OCI-LY1 (cell line): Measurements from ENCODE around the gene MDM4.

ENCODE experiments used
- EZH2 ChIP-seq: fragments of 200-600 bp; sonication (generic), shearing (Covaris generic); IDR thresholded peaks from 2 replicates; pipeline ENCODE4 v1.8.0; 2017; ENCODE audit warnings: borderline replicate concordance, mixed run types, mild to moderate bottlenecking, antibody characterized with exemption, low read length, moderate library complexity, mixed read lengths
- TF ChIP-seq, protein P1 (sequence below): fragments of 200-600 bp; sonication (generic), shearing (Covaris generic); IDR thresholded peaks from 2 replicates; pipeline ENCODE4 v1.5.1; 2017; ENCODE audit warnings: mild to moderate bottlenecking, antibody characterized with exemption, low read length, moderate library complexity, mixed read lengths

DNA sequence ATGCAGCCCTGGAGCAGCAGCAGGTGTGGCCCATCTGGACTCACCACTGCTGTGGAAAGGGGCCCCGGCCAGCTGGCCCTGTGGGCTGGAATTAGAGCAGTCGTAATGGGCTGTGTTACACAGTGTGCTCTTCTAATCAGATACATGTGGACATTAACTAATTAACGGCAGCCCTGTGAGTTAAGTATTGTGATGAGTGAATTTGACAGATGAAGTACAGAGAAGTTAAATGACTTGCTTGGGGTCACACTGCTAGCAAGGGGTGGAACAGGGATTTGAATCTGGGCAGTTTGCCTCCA is 58.6 kb downstream of the MDM4 start:
- TF ChIP-seq, protein P1, sequence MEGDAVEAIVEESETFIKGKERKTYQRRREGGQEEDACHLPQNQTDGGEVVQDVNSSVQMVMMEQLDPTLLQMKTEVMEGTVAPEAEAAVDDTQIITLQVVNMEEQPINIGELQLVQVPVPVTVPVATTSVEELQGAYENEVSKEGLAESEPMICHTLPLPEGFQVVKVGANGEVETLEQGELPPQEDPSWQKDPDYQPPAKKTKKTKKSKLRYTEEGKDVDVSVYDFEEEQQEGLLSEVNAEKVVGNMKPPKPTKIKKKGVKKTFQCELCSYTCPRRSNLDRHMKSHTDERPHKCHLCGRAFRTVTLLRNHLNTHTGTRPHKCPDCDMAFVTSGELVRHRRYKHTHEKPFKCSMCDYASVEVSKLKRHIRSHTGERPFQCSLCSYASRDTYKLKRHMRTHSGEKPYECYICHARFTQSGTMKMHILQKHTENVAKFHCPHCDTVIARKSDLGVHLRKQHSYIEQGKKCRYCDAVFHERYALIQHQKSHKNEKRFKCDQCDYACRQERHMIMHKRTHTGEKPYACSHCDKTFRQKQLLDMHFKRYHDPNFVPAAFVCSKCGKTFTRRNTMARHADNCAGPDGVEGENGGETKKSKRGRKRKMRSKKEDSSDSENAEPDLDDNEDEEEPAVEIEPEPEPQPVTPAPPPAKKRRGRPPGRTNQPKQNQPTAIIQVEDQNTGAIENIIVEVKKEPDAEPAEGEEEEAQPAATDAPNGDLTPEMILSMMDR, result no peak
- no peak for TF ChIP-seq EZH2
